Suprapubic skin (tissue), 4 donors: ENCODE measurements around the gene RDH14. TPM values are rescaled to one million over a fixed set of nuclear protein-coding genes. Genes with fewer than 3 reads are reported as not detected.

Experiments
- DNase-seq, 2 donors: peaks; one replicate each; pipeline ENCODE4 v3.0.0-alpha.2; 2019; ENCODE audit warnings: low spot score in 2 of 2
- H3K27ac ChIP-seq: fragments of 200-600 bp; sonication (generic); one replicate; pipeline ENCODE4 v1.5.1; 2019
- H3K27me3 ChIP-seq: fragments of 200-600 bp; sonication (generic); one replicate; pipeline ENCODE4 v1.5.1; 2019
- H3K36me3 ChIP-seq: fragments of 200-600 bp; sonication (generic); one replicate; pipeline ENCODE4 v1.5.1; 2019
- H3K4me1 ChIP-seq: fragments of 200-600 bp; sonication (generic); one replicate; pipeline ENCODE4 v1.5.1; 2019
- H3K4me3 ChIP-seq: fragments of 200-600 bp; sonication (generic); one replicate; pipeline ENCODE4 v1.5.1; 2019; ENCODE audit warnings: mild to moderate bottlenecking
- H3K9me3 ChIP-seq: fragments of 200-600 bp; sonication (generic); one replicate; pipeline ENCODE4 v1.5.1; 2019
- CTCF ChIP-seq, 2 donors: fragments of 200-600 bp in 1 of 2; fragments of 450-650 bp in 1 of 2; sonication (generic) in 1 of 2; IDR thresholded peaks; one replicate each; pipeline ENCODE4 v1.5.1; 2016 to 2019; ENCODE audit warnings: antibody characterized with exemption in 2 of 2, mild to moderate bottlenecking in 1 of 2, moderate library complexity in 1 of 2
- EP300 ChIP-seq: sonication (generic); formaldehyde crosslinking; IDR thresholded peaks from one replicate; pipeline ENCODE4 v1.6.1; 2017; ENCODE audit warnings: antibody characterized with exemption
- POLR2A ChIP-seq, 2 donors: fragments of 450-650 bp; IDR thresholded peaks; one replicate each; pipeline ENCODE4 v1.6.1; 2017; ENCODE audit warnings: antibody characterized with exemption in 2 of 2, mild to moderate bottlenecking in 2 of 2, moderate library complexity in 2 of 2
- POLR2AphosphoS5 ChIP-seq, 3 donors: sonication (generic); formaldehyde crosslinking; IDR thresholded peaks; one replicate each; pipeline ENCODE4 v1.6.1; 2017; ENCODE audit warnings: antibody characterized with exemption in 3 of 3
- WGBS: methylation state at CpG from one replicate; pipeline ENCODE4 v1.1.5; 2018; 5-methylcytosine and 5-hydroxymethylcytosine counted together
- total RNA-seq, 4 donors: library from RNA; depleted of rRNA; stranded (reverse); fragments of >200 nt; gene quantifications; one replicate each; pipeline ENCODE4 v1.1.0, GENCODE V29; 2016

Gene RDH14
- total RNA-seq, 4 donors from 2014 or later: 13.4 to 18.6 (median 15.1) TPM

GRCh38 chr2:18602298-18602697, 41.8 kb upstream of the RDH14 start:
- no peaks in the 10 kb centered on the region for H3K27me3 ChIP-seq
- H3K4me1 ChIP-seq: peaks cover 3% of the 10 kb centered on the region
- no peak overlapping the region for H3K27ac ChIP-seq
- no peaks in the 10 kb centered on the region for H3K36me3 ChIP-seq
- H3K9me3 ChIP-seq: no peaks in the 10 kb centered on the region
- TF ChIP-seq POLR2A (IDR thresholded peaks at IDR 0.05) (no peak), POLR2AphosphoS5 (IDR thresholded peaks at IDR 0.05) (no peak), CTCF (IDR thresholded peaks at IDR 0.05) (no peak), EP300 (no peak)
- no peak for DNase-seq
- WGBS: 90% methylated on average over 2 of the region's 2 CpGs
- H3K4me3 ChIP-seq: no peak overlapping the region

- TF ChIP-seq POLR2A (IDR thresholded peaks at IDR 0.05) (no peak), CTCF (IDR thresholded peaks at IDR 0.05) (no peak), POLR2AphosphoS5 (IDR thresholded peaks at IDR 0.05) (no peak), EP300 (no peak)
- 76% methylated on average over 2 of the region's 2 CpGs for WGBS
Measured at GRCh38 chr2:18600255-18600613, 39.8 kb upstream of the RDH14 start.

GRCh38 chr2:18599509-18600254, 39.2 kb upstream of the RDH14 start:
- H3K9me3 ChIP-seq: no peaks in the 10 kb centered on the region
- peaks cover 3% of the 10 kb centered on the region for H3K4me1 ChIP-seq
- no peak for TF ChIP-seq CTCF (IDR thresholded peaks at IDR 0.05)
- TF ChIP-seq POLR2AphosphoS5 (IDR thresholded peaks at IDR 0.05): no peak
- no peak for TF ChIP-seq EP300
- no peak overlapping the region for H3K27ac ChIP-seq
- no peak for DNase-seq
- H3K36me3 ChIP-seq: no peaks in the 10 kb centered on the region
- H3K4me3 ChIP-seq: no peak overlapping the region
- WGBS: 25% methylated on average over 2 of the region's 2 CpGs
- no peaks in the 10 kb centered on the region for H3K27me3 ChIP-seq

More at GRCh38 chr2:18600255-18600613, 39.8 kb upstream of the RDH14 start:
- no peaks in the 10 kb centered on the region for H3K36me3 ChIP-seq
- no peak overlapping the region for H3K27ac ChIP-seq
- peaks cover 3% of the 10 kb centered on the region for H3K4me1 ChIP-seq
- no peaks in the 10 kb centered on the region for H3K9me3 ChIP-seq
- no peaks in the 10 kb centered on the region for H3K27me3 ChIP-seq
- no peak overlapping the region for H3K4me3 ChIP-seq
- DNase-seq: no peak

GRCh38 chr2:18598848-18599484, 38.5 kb upstream of the RDH14 start:
- no peak for TF ChIP-seq EP300
- no peak for TF ChIP-seq POLR2AphosphoS5 (IDR thresholded peaks at IDR 0.05)
- TF ChIP-seq POLR2A (IDR thresholded peaks at IDR 0.05): no peak
- TF ChIP-seq CTCF (IDR thresholded peaks at IDR 0.05): no peak
- DNase-seq: no peak
- H3K4me1 ChIP-seq: peaks cover 3% of the 10 kb centered on the region
- no peaks in the 10 kb centered on the region for H3K9me3 ChIP-seq
- no peaks in the 10 kb centered on the region for H3K27me3 ChIP-seq
- no peak overlapping the region for H3K27ac ChIP-seq
- no peak overlapping the region for H3K4me3 ChIP-seq
- WGBS: 56% methylated on average over 6 of the region's 6 CpGs
- H3K36me3 ChIP-seq: no peaks in the 10 kb centered on the region

GRCh38 chr2:18597618-18598017, 37.2 kb upstream of the RDH14 start:
- peaks cover 3% of the 10 kb centered on the region for H3K4me1 ChIP-seq
- no peak for DNase-seq
- no peak overlapping the region for H3K27ac ChIP-seq
- WGBS: 66% methylated on average over 5 of the region's 5 CpGs
- no peaks in the 10 kb centered on the region for H3K9me3 ChIP-seq
- H3K36me3 ChIP-seq: no peaks in the 10 kb centered on the region
- no peaks in the 10 kb centered on the region for H3K27me3 ChIP-seq
- no peak overlapping the region for H3K4me3 ChIP-seq
- no peak for TF ChIP-seq POLR2AphosphoS5 (IDR thresholded peaks at IDR 0.05)
- no peak for TF ChIP-seq POLR2A (IDR thresholded peaks at IDR 0.05)
- TF ChIP-seq CTCF (IDR thresholded peaks at IDR 0.05): no peak
- no peak for TF ChIP-seq EP300
